Neural progenitor cell (in vitro differentiated cells): ENCODE results near the gene MSI2. TPM values are rescaled to one million over a fixed set of nuclear protein-coding genes. Genes with fewer than 3 reads are reported as not detected.

Source experiments
- DNase-seq: peaks from one replicate; pipeline ENCODE4 v3.0.0-alpha.2; 2016; ENCODE audit warnings: low spot score
- H2AFZ ChIP-seq: fragments of 200-600 bp; sonication (generic); replicated peaks from 2 replicates; pipeline ENCODE4 v1.6.1; 2016; ENCODE audit warnings: antibody characterized with exemption
- H3F3A ChIP-seq: fragments of 200-600 bp; sonication (generic); 2 replicates; pipeline ENCODE4 v1.6.1; 2016; ENCODE audit warnings: antibody characterized with exemption, low read depth
- H3K27ac ChIP-seq: fragments of 200-600 bp; sonication (generic); 2 replicates; pipeline ENCODE4 v1.5.1; 2016; ENCODE audit warnings: mild to moderate bottlenecking
- H3K27me3 ChIP-seq: fragments of 200-600 bp; sonication (generic); 2 replicates; pipeline ENCODE4 v1.6.1; 2016; ENCODE audit warnings: mild to moderate bottlenecking, moderate library complexity
- H3K36me3 ChIP-seq: fragments of 200-600 bp; sonication (generic); 2 replicates; pipeline ENCODE4 v1.5.1; 2016
- H3K4me1 ChIP-seq: fragments of 200-600 bp; sonication (generic); 2 replicates; pipeline ENCODE4 v1.6.1; 2016; ENCODE audit warnings: mixed run types
- H3K4me2 ChIP-seq: fragments of 200-600 bp; sonication (generic); 2 replicates; pipeline ENCODE4 v1.6.1; 2016
- H3K4me3 ChIP-seq: fragments of 200-600 bp; sonication (generic); 2 replicates; pipeline ENCODE4 v1.5.1; 2016
- H3K79me2 ChIP-seq: fragments of 200-600 bp; sonication (generic); 2 replicates; pipeline ENCODE4 v1.6.1; 2016; ENCODE audit warnings: low read depth
- H3K9ac ChIP-seq: fragments of 200-600 bp; sonication (generic); 2 replicates; pipeline ENCODE4 v1.6.1; 2016
- H3K9me3 ChIP-seq: fragments of 200-600 bp; sonication (generic); 2 replicates; pipeline ENCODE4 v1.5.1; 2016; ENCODE audit warnings: low read depth
- H4K20me1 ChIP-seq: fragments of 200-600 bp; sonication (generic); 2 replicates; pipeline ENCODE4 v1.6.1; 2016; ENCODE audit warnings: low read depth
- H3K27ac Mint-ChIP-seq: 3 replicates; pipeline ENCODE4 v1.8.0; 2021; ENCODE audit warnings: mixed read lengths
- H3K27me3 Mint-ChIP-seq: 2 replicates; pipeline ENCODE4 v1.8.0; 2022; ENCODE audit warnings: low read depth, mild to moderate bottlenecking, inconsistent platforms, moderate library complexity, mixed read lengths; ENCODE audit not compliant: insufficient read depth
- H3K36me3 Mint-ChIP-seq: 3 replicates; pipeline ENCODE4 v1.8.0; 2021; ENCODE audit warnings: mixed read lengths
- H3K4me1 Mint-ChIP-seq: 3 replicates; pipeline ENCODE4 v1.8.0; 2021; ENCODE audit warnings: mixed read lengths
- H3K4me3 Mint-ChIP-seq: 3 replicates; pipeline ENCODE4 v1.8.0; 2021; ENCODE audit warnings: mild to moderate bottlenecking, moderate library complexity, mixed read lengths
- H3K9me3 Mint-ChIP-seq: 3 replicates; pipeline ENCODE4 v1.8.0; 2020; ENCODE audit warnings: mixed read lengths
- CTCF ChIP-seq: fragments of 200-600 bp; sonication (generic); IDR thresholded peaks from 2 replicates; pipeline ENCODE4 v1.5.1; 2017; ENCODE audit warnings: antibody characterized with exemption, mild to moderate bottlenecking
- EZH2 ChIP-seq: fragments of 200-600 bp; sonication (generic); IDR thresholded peaks from 2 replicates; pipeline ENCODE4 v1.6.1; 2017; ENCODE audit warnings: antibody characterized with exemption, mild to moderate bottlenecking, moderate library complexity
- EZH2phosphoT487 ChIP-seq: fragments of 200-600 bp; sonication (generic); IDR thresholded peaks from 2 replicates; pipeline ENCODE4 v1.6.1; 2017; ENCODE audit warnings: antibody characterized with exemption
- total RNA-seq: library from RNA; depleted of rRNA; stranded (reverse); fragments of >200 nt; gene quantifications from 2 replicates; pipeline ENCODE4 v1.2.3, GENCODE V29; 2015; ENCODE audit warnings: low replicate concordance

MSI2 gene
- total RNA-seq, 1 donor from 2014 or later, result 96.9 TPM

GRCh38 chr17:57337390-57337789, 81.1 kb downstream of the MSI2 start:
- no peaks in the 10 kb centered on the region for H3K27me3 ChIP-seq
- H3F3A ChIP-seq, result peaks cover 57% of the 10 kb centered on the region
- H3K9me3 ChIP-seq, result no peaks in the 10 kb centered on the region
- H3K4me3 ChIP-seq, result no peak overlapping the region
- H3K36me3 ChIP-seq, result no peaks in the 10 kb centered on the region
- peak overlapping the region; percentile 82 for H3K27ac ChIP-seq
- no peak overlapping the region for H2AFZ ChIP-seq
- peaks cover 100% of the 10 kb centered on the region for H3K79me2 ChIP-seq
- no peak overlapping the region for H3K9ac ChIP-seq
- DNase-seq, result no peak
- H3K4me1 Mint-ChIP-seq, result peaks cover 51% of the 10 kb centered on the region
- peaks cover 70% of the 10 kb centered on the region for H4K20me1 ChIP-seq
- H3K36me3 Mint-ChIP-seq, result peaks cover 49% of the 10 kb centered on the region
- no peak for TF ChIP-seq EZH2
- no peak for TF ChIP-seq CTCF
- no peak for TF ChIP-seq EZH2phosphoT487
- peak overlapping the region; percentile 10 for H3K4me2 ChIP-seq
- H3K4me1 ChIP-seq, result peaks cover 62% of the 10 kb centered on the region
- no peak overlapping the region for H3K4me3 Mint-ChIP-seq
- peaks cover 5% of the 10 kb centered on the region for H3K9me3 Mint-ChIP-seq
- H3K27ac Mint-ChIP-seq, result peak overlapping the region; percentile 83
- peaks cover 2% of the 10 kb centered on the region for H3K27me3 Mint-ChIP-seq

- H3K4me1 Mint-ChIP-seq, result peaks cover 52% of the 10 kb centered on the region
- peaks cover 5% of the 10 kb centered on the region for H3K9me3 Mint-ChIP-seq
- H3K36me3 Mint-ChIP-seq, result peaks cover 51% of the 10 kb centered on the region
- Histone ChIP-seq H3F3A (peaks cover 54% of the 10 kb centered on the region), H3K36me3 (no peaks in the 10 kb centered on the region), H3K27ac (peak overlapping the region; percentile 82), H2AFZ (no peak overlapping the region), H3K4me3 (peak overlapping the region; percentile 21), H3K4me1 (peaks cover 72% of the 10 kb centered on the region), H3K79me2 (peaks cover 100% of the 10 kb centered on the region), H3K9ac (no peak overlapping the region), H4K20me1 (peaks cover 71% of the 10 kb centered on the region), H3K9me3 (no peaks in the 10 kb centered on the region), H3K4me2 (peak overlapping the region; percentile 73), H3K27me3 (no peaks in the 10 kb centered on the region)
- no peak for TF ChIP-seq CTCF
- TF ChIP-seq EZH2, result no peak
- TF ChIP-seq EZH2phosphoT487, result no peak
- no peak overlapping the region for H3K4me3 Mint-ChIP-seq
- H3K27me3 Mint-ChIP-seq, result peaks cover 2% of the 10 kb centered on the region
- peak overlapping the region; percentile 18 for H3K27ac Mint-ChIP-seq
- DNase-seq, result peak; percentile 70
Measured at GRCh38 chr17:57338257-57338914, 82.1 kb downstream of the MSI2 start.

GRCh38 chr17:57340160-57340981, 84.0 kb downstream of the MSI2 start:
- Histone ChIP-seq H3K9ac (no peak overlapping the region), H3K36me3 (no peaks in the 10 kb centered on the region), H4K20me1 (peaks cover 65% of the 10 kb centered on the region), H3F3A (peaks cover 54% of the 10 kb centered on the region), H3K9me3 (no peaks in the 10 kb centered on the region), H3K27me3 (no peaks in the 10 kb centered on the region), H3K27ac (no peak overlapping the region), H3K4me1 (peaks cover 67% of the 10 kb centered on the region), H3K4me3 (no peak overlapping the region), H3K79me2 (peaks cover 100% of the 10 kb centered on the region), H2AFZ (no peak overlapping the region), H3K4me2 (no peak overlapping the region)
- no peak overlapping the region for H3K27ac Mint-ChIP-seq
- H3K4me3 Mint-ChIP-seq, result no peak overlapping the region
- TF ChIP-seq EZH2, result no peak
- TF ChIP-seq CTCF, result no peak
- peaks cover 56% of the 10 kb centered on the region for H3K36me3 Mint-ChIP-seq
- no peak for DNase-seq
- H3K4me1 Mint-ChIP-seq, result peaks cover 54% of the 10 kb centered on the region
- peaks cover 2% of the 10 kb centered on the region for H3K27me3 Mint-ChIP-seq
- peaks cover 5% of the 10 kb centered on the region for H3K9me3 Mint-ChIP-seq
